OCI-LY3 (cell line): ENCODE results near the gene NUBPL.

ENCODE experiments used
- H2AFZ ChIP-seq: fragments of 200-600, 300-600 bp; shearing (Covaris generic); 2 replicates; pipeline ENCODE4 v1.6.0; 2014; ENCODE audit warnings: antibody characterized with exemption, low read depth, low read length
- H3K27ac ChIP-seq: fragments of 200-600, 300-600 bp; sonication (generic); 2 replicates; pipeline ENCODE4 v1.5.1; 2014; ENCODE audit warnings: mild to moderate bottlenecking, low read length, moderate library complexity, mixed read lengths
- H3K27me3 ChIP-seq: fragments of 200-600, 300-600 bp; sonication (generic); 2 replicates; pipeline ENCODE4 v1.6.1; 2014; ENCODE audit warnings: low read depth, low read length, mixed read lengths
- H3K36me3 ChIP-seq: fragments of 200-600, 300-600 bp; sonication (generic); replicated peaks from 2 replicates; pipeline ENCODE3; 2014; ENCODE audit warnings: low read depth, low read length, mixed read lengths
- H3K4me1 ChIP-seq: fragments of 300-600, 200-600 bp; sonication (generic); 2 replicates; pipeline ENCODE4 v1.6.1; 2014; ENCODE audit warnings: low read length, mixed read lengths
- H3K4me2 ChIP-seq: fragments of 200-600, 300-600 bp; sonication (generic); 2 replicates; pipeline ENCODE4 v1.6.1; 2014; ENCODE audit warnings: low read length, mixed read lengths
- H3K4me3 ChIP-seq: fragments of 300-600, 200-600 bp; sonication (generic); 2 replicates; pipeline ENCODE4 v1.5.1; 2014; ENCODE audit warnings: antibody characterized with exemption, mild to moderate bottlenecking, low read length, moderate library complexity
- H3K79me2 ChIP-seq: fragments of 300-600, 200-600 bp; shearing (Covaris generic); 2 replicates; pipeline ENCODE4 v1.6.1; 2014; ENCODE audit warnings: mild to moderate bottlenecking, low read length, mixed read lengths
- H3K9ac ChIP-seq: fragments of 300-600, 200-600 bp; shearing (Covaris generic); 2 replicates; pipeline ENCODE4 v1.6.0; 2014; ENCODE audit warnings: mild to moderate bottlenecking, low read length, moderate library complexity
- H3K9me3 ChIP-seq: fragments of 200-600, 300-600 bp; shearing (Covaris generic); 2 replicates; pipeline ENCODE4 v1.6.1; 2014; ENCODE audit warnings: low read length, mixed read lengths; ENCODE audit not compliant: insufficient read depth
- H4K20me1 ChIP-seq: fragments of 200-600, 300-600 bp; sonication (generic); 2 replicates; pipeline ENCODE4 v1.6.1; 2016; ENCODE audit warnings: low read length, mixed read lengths; ENCODE audit not compliant: insufficient read depth
- CTCF ChIP-seq: fragments of 200-600, 300-600 bp; sonication (generic); IDR thresholded peaks from 2 replicates; pipeline ENCODE4 v1.5.1; 2014; ENCODE audit warnings: antibody characterized with exemption, low read length, low read depth
- EZH2phosphoT487 ChIP-seq: fragments of 200-600 bp; shearing (Covaris generic); IDR thresholded peaks from 2 replicates; pipeline ENCODE4 v1.6.1; 2018; ENCODE audit warnings: antibody characterized with exemption, mixed run types, low read depth

Gene NUBPL

GRCh38 chr14:31893221-31893757 lies 332.1 kb downstream of the NUBPL start:
- no peak overlapping the region for H3K9ac ChIP-seq
- no peak overlapping the region for H3K27ac ChIP-seq
- H3K4me1 ChIP-seq: peaks cover 5% of the 10 kb centered on the region
- no peaks in the 10 kb centered on the region for H3K36me3 ChIP-seq
- no peaks in the 10 kb centered on the region for H3K79me2 ChIP-seq
- no peaks in the 10 kb centered on the region for H4K20me1 ChIP-seq
- H3K27me3 ChIP-seq: no peaks in the 10 kb centered on the region
- TF ChIP-seq EZH2phosphoT487: no peak
- TF ChIP-seq CTCF: no peak
- no peak overlapping the region for H3K4me3 ChIP-seq
- no peak overlapping the region for H3K4me2 ChIP-seq
- no peaks in the 10 kb centered on the region for H3K9me3 ChIP-seq
- no peak overlapping the region for H2AFZ ChIP-seq

- H2AFZ ChIP-seq: no peak overlapping the region
- no peak overlapping the region for H3K4me2 ChIP-seq
- no peaks in the 10 kb centered on the region for H3K9me3 ChIP-seq
- H3K36me3 ChIP-seq: no peaks in the 10 kb centered on the region
- H4K20me1 ChIP-seq: no peaks in the 10 kb centered on the region
- H3K4me3 ChIP-seq: no peak overlapping the region
- no peak overlapping the region for H3K27ac ChIP-seq
- H3K9ac ChIP-seq: no peak overlapping the region
- H3K27me3 ChIP-seq: no peaks in the 10 kb centered on the region
- H3K79me2 ChIP-seq: no peaks in the 10 kb centered on the region
- no peak for TF ChIP-seq EZH2phosphoT487
- TF ChIP-seq CTCF: no peak
- H3K4me1 ChIP-seq: peaks cover 16% of the 10 kb centered on the region
These were observed 333.1 kb downstream of the NUBPL start for GRCh38 chr14:31894351-31894750.

GRCh38 chr14:31895206-31895605 lies 334.0 kb downstream of the NUBPL start:
- H4K20me1 ChIP-seq: no peaks in the 10 kb centered on the region
- H3K9me3 ChIP-seq: no peaks in the 10 kb centered on the region
- H3K9ac ChIP-seq: no peak overlapping the region
- no peaks in the 10 kb centered on the region for H3K27me3 ChIP-seq
- H3K36me3 ChIP-seq: no peaks in the 10 kb centered on the region
- H3K79me2 ChIP-seq: no peaks in the 10 kb centered on the region
- TF ChIP-seq EZH2phosphoT487: no peak
- TF ChIP-seq CTCF: no peak
- no peak overlapping the region for H3K27ac ChIP-seq
- H2AFZ ChIP-seq: no peak overlapping the region
- peaks cover 17% of the 10 kb centered on the region for H3K4me1 ChIP-seq
- no peak overlapping the region for H3K4me3 ChIP-seq
- no peak overlapping the region for H3K4me2 ChIP-seq

- H4K20me1 ChIP-seq: no peaks in the 10 kb centered on the region
- no peaks in the 10 kb centered on the region for H3K36me3 ChIP-seq
- H3K27ac ChIP-seq: no peak overlapping the region
- H3K9me3 ChIP-seq: no peaks in the 10 kb centered on the region
- no peak overlapping the region for H3K4me3 ChIP-seq
- H3K4me1 ChIP-seq: peaks cover 17% of the 10 kb centered on the region
- TF ChIP-seq EZH2phosphoT487 (no peak), CTCF (no peak)
- H3K27me3 ChIP-seq: no peaks in the 10 kb centered on the region
- H3K9ac ChIP-seq: no peak overlapping the region
- no peaks in the 10 kb centered on the region for H3K79me2 ChIP-seq
- no peak overlapping the region for H2AFZ ChIP-seq
- H3K4me2 ChIP-seq: no peak overlapping the region
These were observed 334.4 kb downstream of the NUBPL start for GRCh38 chr14:31895646-31896045.
